Measurements from ENCODE around the gene MUC4.

DNA sequence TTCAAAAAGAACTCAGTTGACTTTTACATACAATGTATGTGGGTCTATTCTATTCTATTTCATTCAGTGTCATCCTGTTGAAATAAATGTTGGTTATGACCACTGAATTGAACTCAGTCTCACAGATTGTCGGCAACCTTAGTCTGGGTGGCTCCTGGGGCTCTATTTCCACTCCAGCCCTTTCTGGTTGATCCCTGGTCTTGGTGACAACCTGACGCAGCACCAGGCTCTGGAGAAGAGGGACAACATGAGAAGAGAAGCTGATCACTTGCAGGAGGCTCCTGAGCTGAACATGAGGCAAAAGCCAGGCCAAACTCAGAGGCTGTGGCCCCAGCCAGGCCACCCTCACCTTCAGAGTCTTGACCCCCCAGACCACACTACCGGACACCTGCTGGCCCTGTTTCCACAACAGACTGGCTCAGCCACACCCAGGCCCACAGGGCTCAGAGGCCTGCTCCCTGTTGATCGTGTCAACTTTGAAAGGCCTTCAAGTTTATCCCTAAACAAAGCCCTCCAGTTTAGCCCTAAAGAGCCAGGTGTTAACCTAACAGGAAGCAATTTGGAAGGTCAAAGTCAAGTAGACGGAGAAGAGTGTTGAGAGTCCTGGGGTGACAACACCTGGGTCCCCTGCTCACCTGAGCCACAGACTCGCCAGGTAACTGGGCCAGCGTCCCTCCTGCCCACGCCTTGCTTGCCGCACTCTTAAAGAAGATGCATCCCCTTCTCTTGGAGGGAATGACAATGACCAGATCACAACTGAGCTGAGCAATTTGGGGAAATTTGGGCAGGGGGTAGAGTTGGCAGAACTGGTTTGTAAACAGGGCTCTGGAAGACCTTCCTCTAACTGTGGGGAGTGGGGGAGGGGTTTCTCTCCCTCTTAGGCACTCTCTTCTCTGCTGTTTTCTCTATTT, 106.4 kb downstream of the MUC4 start:
- TF ChIP-seq POLR2A (IDR thresholded peaks at IDR 0.05; ENCODE audit: low read depth, low read length) = no peak
- no peak for TF ChIP-seq PAX5 (IDR thresholded peaks at IDR 0.05; ENCODE audit: insufficient read depth, low read length, severe bottlenecking)
- no peak for TF ChIP-seq POLR2AphosphoS5 (IDR thresholded peaks at IDR 0.05; ENCODE audit: low read depth, low read length)
- no peak for TF ChIP-seq SPI1 (IDR thresholded peaks at IDR 0.05; ENCODE audit: low read depth, low read length)

Data from GM12891 (cell line).